KMS-11 (cell line): ENCODE measurements around the gene LRRC15.
A peak's percentile ranks its signal among the peaks of the same experiment; 100 is the strongest.

Source experiments
- H2AFZ ChIP-seq: fragments of 200-600 bp; sonication (generic); 2 replicates; pipeline ENCODE4 v1.6.1; 2016; ENCODE audit warnings: antibody characterized with exemption, mixed run types, low read depth
- H3K27ac ChIP-seq: fragments of 200-600 bp; sonication (generic); 2 replicates; pipeline ENCODE4 v1.6.1; 2016; ENCODE audit warnings: mild to moderate bottlenecking, mixed run types
- H3K27me3 ChIP-seq: fragments of 200-600 bp; sonication (generic); 2 replicates; pipeline ENCODE4 v1.6.1; 2017; ENCODE audit warnings: mild to moderate bottlenecking, low read depth, mixed run types, moderate library complexity; ENCODE audit not compliant: insufficient read depth
- H3K36me3 ChIP-seq: fragments of 200-600 bp; sonication (generic); 2 replicates; pipeline ENCODE4 v1.6.1; 2017; ENCODE audit warnings: mild to moderate bottlenecking, mixed run types; ENCODE audit not compliant: insufficient read depth
- H3K4me1 ChIP-seq: fragments of 200-600 bp; sonication (generic); 2 replicates; pipeline ENCODE4 v1.6.1; 2016; ENCODE audit warnings: mild to moderate bottlenecking, low read depth, mixed run types; ENCODE audit not compliant: poor library complexity, severe bottlenecking
- H3K4me2 ChIP-seq: fragments of 200-600 bp; sonication (generic); 2 replicates; pipeline ENCODE4 v1.7.0; 2016; ENCODE audit warnings: mild to moderate bottlenecking, mixed run types
- H3K4me3 ChIP-seq: fragments of 200-600 bp; sonication (generic); IDR thresholded peaks from 2 replicates; pipeline ENCODE4 v1.6.1; 2017; ENCODE audit warnings: low read depth, low read length, mixed read lengths; ENCODE audit not compliant: insufficient read depth
- H3K79me2 ChIP-seq: fragments of 200-600 bp; sonication (generic); 2 replicates; pipeline ENCODE4 v1.6.1; 2016; ENCODE audit warnings: low read depth, mixed run types; ENCODE audit not compliant: insufficient read depth
- H3K9ac ChIP-seq: fragments of 200-600 bp; sonication (generic); 2 replicates; pipeline ENCODE4 v1.6.1; 2016; ENCODE audit warnings: mild to moderate bottlenecking, mixed run types
- H4K20me1 ChIP-seq: fragments of 200-600 bp; sonication (generic); 2 replicates; pipeline ENCODE4 v1.6.1; 2016; ENCODE audit warnings: mild to moderate bottlenecking, mixed run types; ENCODE audit not compliant: insufficient read depth
- TF ChIP-seq, protein P1 (sequence below): fragments of 200-600 bp; sonication (generic); conservative IDR thresholded peaks from 2 replicates; pipeline ENCODE4 v1.6.1; 2017; ENCODE audit warnings: low read depth, mild to moderate bottlenecking, antibody characterized with exemption, low read length, moderate library complexity, mixed read lengths

The LRRC15 gene

DNA sequence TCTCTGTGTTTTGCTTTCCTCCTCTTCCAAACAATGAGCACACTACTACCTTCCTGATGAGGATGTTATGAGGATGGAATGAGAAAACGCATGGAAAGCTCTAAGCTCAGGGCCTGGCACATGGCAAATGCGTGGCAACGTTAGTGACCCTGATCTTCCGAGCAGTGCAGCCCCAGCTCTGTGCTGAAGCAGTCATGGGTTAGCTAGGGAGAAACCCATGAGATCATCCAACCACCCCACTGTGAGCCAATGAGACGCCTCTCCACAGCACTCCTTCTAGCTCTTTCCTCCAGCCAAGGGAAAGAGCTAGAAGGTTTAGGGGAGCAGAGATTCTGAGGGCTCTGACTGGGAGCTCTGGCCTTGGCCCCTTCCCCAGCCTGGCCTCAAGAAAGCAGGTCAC is 22.9 kb downstream of the LRRC15 start:
- Histone ChIP-seq H3K4me3 (no peak overlapping the region), H4K20me1 (no peaks in the 10 kb centered on the region), H3K9ac (no peak overlapping the region), H3K4me1 (peaks cover 19% of the 10 kb centered on the region), H3K4me2 (no peak overlapping the region), H3K27ac (no peak overlapping the region), H3K36me3 (no peaks in the 10 kb centered on the region), H3K27me3 (no peaks in the 10 kb centered on the region), H3K79me2 (no peaks in the 10 kb centered on the region), H2AFZ (no peak overlapping the region)
- TF ChIP-seq, protein P1, sequence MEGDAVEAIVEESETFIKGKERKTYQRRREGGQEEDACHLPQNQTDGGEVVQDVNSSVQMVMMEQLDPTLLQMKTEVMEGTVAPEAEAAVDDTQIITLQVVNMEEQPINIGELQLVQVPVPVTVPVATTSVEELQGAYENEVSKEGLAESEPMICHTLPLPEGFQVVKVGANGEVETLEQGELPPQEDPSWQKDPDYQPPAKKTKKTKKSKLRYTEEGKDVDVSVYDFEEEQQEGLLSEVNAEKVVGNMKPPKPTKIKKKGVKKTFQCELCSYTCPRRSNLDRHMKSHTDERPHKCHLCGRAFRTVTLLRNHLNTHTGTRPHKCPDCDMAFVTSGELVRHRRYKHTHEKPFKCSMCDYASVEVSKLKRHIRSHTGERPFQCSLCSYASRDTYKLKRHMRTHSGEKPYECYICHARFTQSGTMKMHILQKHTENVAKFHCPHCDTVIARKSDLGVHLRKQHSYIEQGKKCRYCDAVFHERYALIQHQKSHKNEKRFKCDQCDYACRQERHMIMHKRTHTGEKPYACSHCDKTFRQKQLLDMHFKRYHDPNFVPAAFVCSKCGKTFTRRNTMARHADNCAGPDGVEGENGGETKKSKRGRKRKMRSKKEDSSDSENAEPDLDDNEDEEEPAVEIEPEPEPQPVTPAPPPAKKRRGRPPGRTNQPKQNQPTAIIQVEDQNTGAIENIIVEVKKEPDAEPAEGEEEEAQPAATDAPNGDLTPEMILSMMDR: no peak

DNA sequence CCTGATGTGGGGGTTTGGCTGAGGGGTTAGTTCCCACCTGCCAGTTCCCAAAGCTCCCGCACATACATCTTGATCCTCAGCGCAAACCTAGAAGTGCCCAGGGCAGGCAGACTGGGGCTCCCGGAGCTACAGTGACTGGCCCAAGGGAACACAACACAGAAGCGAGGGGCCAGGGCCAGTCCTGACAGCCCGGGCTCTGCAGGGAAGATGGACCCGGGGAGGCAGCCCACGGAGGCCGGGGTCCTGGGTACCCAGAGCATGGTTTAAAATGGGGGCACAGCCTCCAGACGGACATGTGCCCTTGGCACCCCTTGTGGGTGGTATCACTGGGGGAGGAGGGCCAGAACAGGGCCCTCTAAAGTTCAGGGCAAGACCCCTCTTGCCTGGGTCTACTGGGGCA is 23.5 kb downstream of the LRRC15 start:
- Histone ChIP-seq H2AFZ (no peak overlapping the region), H3K27me3 (no peaks in the 10 kb centered on the region), H3K4me2 (no peak overlapping the region), H3K4me1 (peaks cover 17% of the 10 kb centered on the region), H3K27ac (no peak overlapping the region), H3K79me2 (no peaks in the 10 kb centered on the region), H3K9ac (no peak overlapping the region), H3K4me3 (no peak overlapping the region), H4K20me1 (no peaks in the 10 kb centered on the region), H3K36me3 (no peaks in the 10 kb centered on the region)
- TF ChIP-seq, protein P1: no peak

DNA sequence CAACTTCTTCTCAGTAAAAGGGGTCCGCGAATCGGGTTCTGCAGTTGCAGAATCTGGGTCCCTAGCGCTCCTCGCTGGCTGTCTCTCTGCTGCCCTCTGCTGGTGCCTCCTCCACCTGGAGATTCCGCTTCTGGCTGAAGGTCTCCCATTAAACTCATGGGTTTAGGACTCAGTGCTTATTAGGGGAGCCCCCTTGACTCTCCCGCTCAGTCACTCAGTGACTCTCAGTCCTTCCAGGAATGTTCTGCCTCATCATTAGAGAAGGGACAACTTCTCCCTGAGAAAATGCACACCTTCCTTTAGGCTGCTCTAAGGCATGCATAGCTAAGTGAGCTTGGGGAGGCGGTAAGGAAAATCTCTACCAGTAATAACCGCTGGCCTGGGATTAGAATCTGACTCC is 25.5 kb downstream of the LRRC15 start:
- Histone ChIP-seq H3K36me3 (no peaks in the 10 kb centered on the region), H3K9ac (no peak overlapping the region), H4K20me1 (no peaks in the 10 kb centered on the region), H3K4me3 (no peak overlapping the region), H3K27me3 (no peaks in the 10 kb centered on the region), H2AFZ (no peak overlapping the region), H3K27ac (no peak overlapping the region), H3K4me2 (no peak overlapping the region), H3K4me1 (no peaks in the 10 kb centered on the region), H3K79me2 (no peaks in the 10 kb centered on the region)
- TF ChIP-seq, protein P1: peak; percentile 97

DNA sequence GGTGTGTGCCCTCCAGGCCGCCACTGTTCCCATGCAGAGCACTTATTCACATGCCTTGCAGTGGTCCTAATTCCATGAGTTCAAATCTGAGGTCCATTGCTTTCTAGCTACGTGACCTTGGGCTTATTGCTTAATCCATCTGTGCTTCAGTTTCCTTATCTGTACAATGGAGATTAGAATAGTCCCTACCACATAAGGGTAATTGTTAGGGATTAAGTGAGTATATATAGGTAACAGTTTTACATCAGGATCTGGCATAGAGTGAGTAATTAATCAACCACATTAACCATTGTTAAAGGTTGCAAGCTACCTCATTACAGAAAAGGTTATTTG is 26.0 kb downstream of the LRRC15 start:
- Histone ChIP-seq H4K20me1 (no peaks in the 10 kb centered on the region), H3K27me3 (no peaks in the 10 kb centered on the region), H3K27ac (no peak overlapping the region), H3K79me2 (no peaks in the 10 kb centered on the region), H3K4me3 (no peak overlapping the region), H3K9ac (no peak overlapping the region), H3K4me1 (no peaks in the 10 kb centered on the region), H2AFZ (no peak overlapping the region), H3K4me2 (no peak overlapping the region), H3K36me3 (no peaks in the 10 kb centered on the region)
- TF ChIP-seq, protein P1: no peak
